ENCODE data around the gene ATG5. TPM values are rescaled to one million over a fixed set of nuclear protein-coding genes. Genes with fewer than 3 reads are reported as not detected.
A peak's percentile ranks its signal among the peaks of the same experiment; 100 is the strongest.

The ATG5 gene
- polyA plus RNA-seq, 1 of the 3 experiments (the other 2 are of a cell fraction), result 15.5 TPM

DNA sequence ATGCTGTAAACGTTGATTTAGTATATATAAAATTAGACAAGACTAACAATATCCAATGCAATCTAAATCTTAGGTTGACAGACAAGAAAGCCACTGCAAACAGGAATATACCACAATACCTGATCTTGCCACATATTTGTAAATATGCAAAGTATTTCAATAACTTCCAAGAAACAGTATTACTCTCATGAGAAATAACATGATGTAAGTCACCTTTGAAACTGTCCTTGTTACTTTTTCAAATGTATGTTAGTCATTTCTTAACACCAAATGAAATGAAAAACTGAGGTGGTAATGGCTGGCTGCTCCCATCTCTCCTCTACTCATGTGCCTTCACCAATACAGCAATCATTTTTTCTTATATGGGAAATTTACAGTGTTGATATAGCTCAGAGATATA lies 118.7 kb downstream of the ATG5 start:
- Histone ChIP-seq H4K20me1 (ENCODE audit: insufficient read depth) (no peaks in the 10 kb centered on the region), H2AFZ (ENCODE audit: low read depth) (no peak overlapping the region), H3K27me3 (ENCODE audit: insufficient read depth) (no peaks in the 10 kb centered on the region), H3F3A (replicated peaks; ENCODE audit: insufficient read depth) (no peaks in the 10 kb centered on the region), H3K4me3 (ENCODE audit: low read depth in 2 of 2, low read length in 1 of 2) (no peak overlapping the region), H3K9me2 (no peaks in the 10 kb centered on the region), H3K4me2 (no peak overlapping the region), H3K27ac (ENCODE audit: low read depth in 2 of 2, low read length in 1 of 2) (no peak overlapping the region), H3K4me1 (ENCODE audit: control insufficient read depth in 1 of 2, insufficient read depth in 2 of 2, low read depth in 1 of 2, low read length in 1 of 2) (0 out of 4 replicates have a peak, but pooled peaks cover 0 to 2% of the 10 kb centered on the region in 2 experiments), H3K79me2 (ENCODE audit: insufficient read depth) (peaks cover 8% of the 10 kb centered on the region), H3K9ac (no peak overlapping the region), H3K9me3 (no peaks in the 10 kb centered on the region), H3K36me3 (replicated peaks in 1 of 2; ENCODE audit: control insufficient read depth in 1 of 2, insufficient read depth in 2 of 2, low read length in 1 of 2) (peaks cover 0 to 29% of the 10 kb centered on the region in 2 experiments)
- DNase-seq, result no peak
- TF ChIP-seq JUND (IDR thresholded peaks at IDR 0.05), result no peak
- ChIA-PET CTCF (interaction anchor here (1.3 kb wide), 1 partner anchor 16 kb away, joined by 5 read pairs; no protein-coding TSS in a partner anchor), POLR2A (no interaction called here)
- WGBS (ENCODE audit: low lambda C conversion rate), result 97% methylated on average over 1 of the region's 1 CpG

DNA sequence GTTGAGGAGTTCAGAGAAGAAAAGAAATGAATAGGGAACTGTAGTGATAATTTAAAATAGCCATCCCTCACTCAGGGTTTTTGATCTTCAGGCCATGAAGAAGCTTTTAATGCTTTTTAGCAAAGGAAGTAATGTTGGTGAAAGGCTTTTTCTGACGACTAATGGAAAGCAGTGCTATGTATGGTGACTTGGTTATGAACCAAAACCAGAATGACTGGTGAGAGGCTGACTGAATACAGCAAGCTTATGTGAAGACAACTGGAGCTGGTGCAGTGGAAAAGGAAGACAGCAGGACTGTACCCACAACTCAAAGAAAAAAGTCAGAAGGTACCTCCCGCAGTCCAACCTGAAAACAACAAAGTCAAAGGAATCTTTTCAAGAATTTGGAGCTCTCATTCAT lies 120.6 kb downstream of the ATG5 start:
- CTCF ChIA-PET, result interaction anchor here (0.6 kb wide), 1 partner anchor 531 kb away, joined by 3 read pairs; no protein-coding TSS in a partner anchor

DNA sequence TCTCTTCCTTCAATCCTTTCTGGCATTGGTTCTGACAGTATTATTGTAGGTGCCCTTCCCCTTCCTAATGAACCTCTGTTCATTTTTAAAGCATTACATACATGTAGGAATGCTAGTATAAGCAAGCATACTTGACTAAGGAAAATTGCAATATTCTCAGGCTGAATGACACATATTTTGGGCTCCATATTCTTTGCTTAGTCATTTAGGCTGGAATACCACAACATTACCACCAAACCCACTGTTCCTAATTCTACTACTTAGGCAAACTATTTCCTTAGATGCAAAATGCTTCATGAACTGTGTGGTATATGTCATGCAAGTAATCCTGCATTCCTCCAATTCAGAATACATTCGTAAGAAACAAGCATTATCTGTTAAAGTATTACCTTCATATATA lies 125.6 kb downstream of the ATG5 start:
- H3K4me2 ChIP-seq, result no peak overlapping the region
- WGBS (ENCODE audit: low lambda C conversion rate), result 93% methylated on average over 1 of the region's 1 CpG
- TF ChIP-seq, protein P1, sequence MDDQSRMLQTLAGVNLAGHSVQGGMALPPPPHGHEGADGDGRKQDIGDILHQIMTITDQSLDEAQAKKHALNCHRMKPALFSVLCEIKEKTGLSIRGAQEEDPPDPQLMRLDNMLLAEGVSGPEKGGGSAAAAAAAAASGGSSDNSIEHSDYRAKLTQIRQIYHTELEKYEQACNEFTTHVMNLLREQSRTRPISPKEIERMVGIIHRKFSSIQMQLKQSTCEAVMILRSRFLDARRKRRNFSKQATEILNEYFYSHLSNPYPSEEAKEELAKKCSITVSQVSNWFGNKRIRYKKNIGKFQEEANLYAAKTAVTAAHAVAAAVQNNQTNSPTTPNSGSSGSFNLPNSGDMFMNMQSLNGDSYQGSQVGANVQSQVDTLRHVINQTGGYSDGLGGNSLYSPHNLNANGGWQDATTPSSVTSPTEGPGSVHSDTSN (IDR thresholded peaks at IDR 0.05), result 0 out of 2 replicates have a peak, but pooled peaks have one; percentile 9
- TF ChIP-seq FOSL2 (IDR thresholded peaks at IDR 0.05; ENCODE audit: borderline replicate concordance, low read depth), result peak; percentile 47; the same call in 1 of the 2 replicates
- 0 out of 2 replicates have a peak, but pooled peaks have one; percentile 13 for TF ChIP-seq JUND (IDR thresholded peaks at IDR 0.05)
- no peak for TF ChIP-seq YY1 (IDR thresholded peaks at IDR 0.05; ENCODE audit: low read depth)
- TF ChIP-seq SMC3 (IDR thresholded peaks at IDR 0.05; ENCODE audit: low read depth, low read length), result no peak
- no peaks in the 10 kb centered on the region for H3K27me3 ChIP-seq (ENCODE audit: insufficient read depth)
- no peak overlapping the region for H3K9ac ChIP-seq
- H3K4me1 ChIP-seq (ENCODE audit: control insufficient read depth in 1 of 2, insufficient read depth in 2 of 2, low read depth in 1 of 2, low read length in 1 of 2), result 0 out of 4 replicates have a peak, but pooled peaks cover 0 to under 1% of the 10 kb centered on the region in 2 experiments
- H3K27ac ChIP-seq (ENCODE audit: low read depth in 2 of 2, low read length in 1 of 2), result peak overlapping the region in 1 of 2 experiments; percentile 68; a peak in 2 of 4 replicates
- H3K36me3 ChIP-seq (replicated peaks in 1 of 2; ENCODE audit: control insufficient read depth in 1 of 2, insufficient read depth in 2 of 2, low read length in 1 of 2), result peaks cover 7 to 29% of the 10 kb centered on the region in 2 experiments
- no peak overlapping the region for H2AFZ ChIP-seq (ENCODE audit: low read depth)
- no peaks in the 10 kb centered on the region for H4K20me1 ChIP-seq (ENCODE audit: insufficient read depth)
- no peaks in the 10 kb centered on the region for H3K9me2 ChIP-seq
- no peak overlapping the region for H3K4me3 ChIP-seq (ENCODE audit: low read depth in 2 of 2, low read length in 1 of 2)
- peaks cover 16% of the 10 kb centered on the region for H3F3A ChIP-seq (replicated peaks; ENCODE audit: insufficient read depth)
- no peaks in the 10 kb centered on the region for H3K9me3 ChIP-seq
- ChIA-PET CTCF (no interaction called here), POLR2A (no interaction called here)
- no peak for DNase-seq
- H3K79me2 ChIP-seq (ENCODE audit: insufficient read depth), result peaks cover 3% of the 10 kb centered on the region

More for the DNA sequence above, 120.6 kb downstream of the ATG5 start:
- H4K20me1 ChIP-seq (ENCODE audit: insufficient read depth), result no peaks in the 10 kb centered on the region
- POLR2A ChIA-PET, result no interaction called here
- no peaks in the 10 kb centered on the region for H3K9me3 ChIP-seq
- H3K9me2 ChIP-seq, result no peaks in the 10 kb centered on the region
- H2AFZ ChIP-seq (ENCODE audit: low read depth), result no peak overlapping the region
- 90% methylated on average over 2 of the region's 2 CpGs for WGBS (ENCODE audit: low lambda C conversion rate)
- H3K4me1 ChIP-seq (ENCODE audit: control insufficient read depth in 1 of 2, insufficient read depth in 2 of 2, low read depth in 1 of 2, low read length in 1 of 2), result 0 out of 4 replicates have a peak, but pooled peaks cover 0 to 2% of the 10 kb centered on the region in 2 experiments
- peaks cover 7 to 34% of the 10 kb centered on the region in 2 experiments for H3K36me3 ChIP-seq (replicated peaks in 1 of 2; ENCODE audit: control insufficient read depth in 1 of 2, insufficient read depth in 2 of 2, low read length in 1 of 2)
- no peak overlapping the region for H3K4me3 ChIP-seq (ENCODE audit: low read depth in 2 of 2, low read length in 1 of 2)
- peaks cover 12% of the 10 kb centered on the region for H3F3A ChIP-seq (replicated peaks; ENCODE audit: insufficient read depth)
- H3K4me2 ChIP-seq, result no peak overlapping the region
- no peak for DNase-seq
- no peak overlapping the region for H3K9ac ChIP-seq
- peaks cover 8% of the 10 kb centered on the region for H3K79me2 ChIP-seq (ENCODE audit: insufficient read depth)
- no peak overlapping the region for H3K27ac ChIP-seq (ENCODE audit: low read depth in 2 of 2, low read length in 1 of 2)
- TF ChIP-seq TCF12 (IDR thresholded peaks at IDR 0.05), result no peak
- TF ChIP-seq SIN3A (IDR thresholded peaks at IDR 0.05; ENCODE audit: borderline replicate concordance, low read depth, low read length), result no peak
- TF ChIP-seq MXI1 (IDR thresholded peaks at IDR 0.05; ENCODE audit: low read depth, low read length), result no peak
- no peak for TF ChIP-seq CHD2 (IDR thresholded peaks at IDR 0.05; ENCODE audit: low read length, partially characterized antibody)
- TF ChIP-seq, protein P1 (IDR thresholded peaks at IDR 0.05), result no peak
- no peak for TF ChIP-seq RFX5 (IDR thresholded peaks at IDR 0.05; ENCODE audit: low read length)
- TF ChIP-seq ELF1 (IDR thresholded peaks at IDR 0.05), result no peak
- TF ChIP-seq RAD21 (IDR thresholded peaks at IDR 0.05; ENCODE audit: low read length), result no peak
- no peaks in the 10 kb centered on the region for H3K27me3 ChIP-seq (ENCODE audit: insufficient read depth)

Measured in SK-N-SH (cell line).